ENCODE results near the gene AIFM3.

AIFM3 gene

GRCh38 chr22:20981787-20982562 is 14.9 kb downstream of the AIFM3 start, which contains the start of gene LZTR1:
Gene LZTR1, plus strand, starts transcription at chr22:20982297. Its CDS starts 75 bp downstream, at chr22:20982372.
- peak; percentile 53 for DNase-seq (ENCODE audit: insufficient read length, low spot score)

GRCh38 chr22:20982563-20982882 is 15.5 kb downstream of the AIFM3 start:
- FAIRE-seq (no peak), DNase-seq (ENCODE audit: insufficient read length, low spot score) (no peak)
- no peak for TF ChIP-seq POLR2A (IDR thresholded peaks at IDR 0.05; ENCODE audit: low read depth, low read length)

More at GRCh38 chr22:20981787-20982562, 14.9 kb downstream of the AIFM3 start, which contains the start of gene LZTR1:
- peak; percentile 79 for TF ChIP-seq POLR2A (IDR thresholded peaks at IDR 0.05; ENCODE audit: low read depth, low read length)
- no peak for FAIRE-seq

GRCh38 chr22:20983081-20983771 is 16.2 kb downstream of the AIFM3 start:
- DNase-seq (ENCODE audit: insufficient read length, low spot score) = no peak
- no peak for TF ChIP-seq POLR2A (IDR thresholded peaks at IDR 0.05; ENCODE audit: low read depth, low read length)
- no peak for FAIRE-seq

- FAIRE-seq = no peak
- no peak for TF ChIP-seq POLR2A (IDR thresholded peaks at IDR 0.05; ENCODE audit: low read depth, low read length)
Measured at GRCh38 chr22:20985720-20986119, 18.7 kb downstream of the AIFM3 start.

GRCh38 chr22:20986365-20986764 is 19.3 kb downstream of the AIFM3 start:
- FAIRE-seq (no peak), DNase-seq (ENCODE audit: insufficient read length, low spot score) (no peak)
- no peak for TF ChIP-seq POLR2A (IDR thresholded peaks at IDR 0.05; ENCODE audit: low read depth, low read length)

More at GRCh38 chr22:20985720-20986119, 18.7 kb downstream of the AIFM3 start:
- DNase-seq (ENCODE audit: insufficient read length, low spot score) = no peak

- no peak for TF ChIP-seq POLR2A (IDR thresholded peaks at IDR 0.05; ENCODE audit: low read depth, low read length)
- no peak for DNase-seq (ENCODE audit: insufficient read length, low spot score)
- no peak for FAIRE-seq
Measured at GRCh38 chr22:20987375-20987774, 20.3 kb downstream of the AIFM3 start.

- no peak for TF ChIP-seq POLR2A (IDR thresholded peaks at IDR 0.05; ENCODE audit: low read depth, low read length)
- FAIRE-seq = no peak
Measured at GRCh38 chr22:20988573-20989322, 21.7 kb downstream of the AIFM3 start.

GRCh38 chr22:20989323-20990138 is 22.5 kb downstream of the AIFM3 start:
- FAIRE-seq = no peak
- no peak for DNase-seq (ENCODE audit: insufficient read length, low spot score)
- TF ChIP-seq POLR2A (IDR thresholded peaks at IDR 0.05; ENCODE audit: low read depth, low read length) = no peak

More at GRCh38 chr22:20988573-20989322, 21.7 kb downstream of the AIFM3 start:
- DNase-seq (ENCODE audit: insufficient read length, low spot score) = no peak

- no peak for FAIRE-seq
- no peak for DNase-seq (ENCODE audit: insufficient read length, low spot score)
- TF ChIP-seq POLR2A (IDR thresholded peaks at IDR 0.05; ENCODE audit: low read depth, low read length) = no peak
Measured at GRCh38 chr22:20990184-20991180, 23.4 kb downstream of the AIFM3 start.

GRCh38 chr22:20991252-20992055 is 24.4 kb downstream of the AIFM3 start:
- FAIRE-seq = no peak
- no peak for DNase-seq (ENCODE audit: insufficient read length, low spot score)
- no peak for TF ChIP-seq POLR2A (IDR thresholded peaks at IDR 0.05; ENCODE audit: low read depth, low read length)

GRCh38 chr22:20992056-20992442 is 25.0 kb downstream of the AIFM3 start:
- TF ChIP-seq POLR2A (IDR thresholded peaks at IDR 0.05; ENCODE audit: low read depth, low read length) = no peak
- no peak for FAIRE-seq
- DNase-seq (ENCODE audit: insufficient read length, low spot score) = no peak

All from H54 (cell line).